GM12878 (cell line): Measurements from ENCODE around the gene RCE1.

Experiments
- ATF3 ChIP-seq: IDR thresholded peaks from 2 replicates; pipeline ENCODE4 v1.6.1; 2011; ENCODE audit warnings: low read depth, mild to moderate bottlenecking, low read length, moderate library complexity, borderline replicate concordance; ENCODE audit errors: extremely low read depth
- CTCF ChIP-seq, 3 experiments: IDR thresholded peaks in 2 of 3; conservative IDR thresholded peaks in 1 of 3; 2 replicates each; pipeline ENCODE4 v1.5.1; 2011; ENCODE audit warnings: low read depth in 3 of 3, low read length in 3 of 3, mild to moderate bottlenecking in 3 of 3, control low read depth in 2 of 3, moderate library complexity in 2 of 3, inconsistent platforms in 1 of 3, mixed read lengths in 1 of 3; ENCODE audit not compliant: control insufficient read depth in 2 of 3, insufficient read depth in 1 of 3; ENCODE audit errors: extremely low read depth in 1 of 3
- EP300 ChIP-seq, 2 experiments: fragments of 150-350 bp in 1 of 2; IDR thresholded peaks; 2 replicates each; pipeline ENCODE4 v1.6.1; 2011 to 2012; ENCODE audit warnings: low read depth in 2 of 2, low read length in 2 of 2, borderline replicate concordance in 1 of 2, improper control_type of control experiment in 1 of 2, inconsistent platforms in 1 of 2; ENCODE audit not compliant: control insufficient read depth in 1 of 2
- HCFC1 ChIP-seq: fragments of 150-350 bp; IDR thresholded peaks from 2 replicates; pipeline ENCODE4 v1.6.1; 2014; ENCODE audit warnings: low read length

- no peak for TF ChIP-seq ATF3
- no peak for TF ChIP-seq HCFC1
- no peak for TF ChIP-seq CTCF (IDR thresholded peaks at IDR 0.05 in 2 of 3, conservative IDR thresholded peaks at IDR 0.05 in 1 of 3; ENCODE audit: control insufficient read depth in 2 of 3, extremely low read depth in 1 of 3, insufficient read depth in 1 of 3, low read depth in 3 of 3, low read length in 3 of 3)
- TF ChIP-seq EP300 (IDR thresholded peaks at IDR 0.05; ENCODE audit: borderline replicate concordance in 1 of 2, control insufficient read depth in 1 of 2, low read depth in 2 of 2, low read length in 2 of 2): no peak
These were observed 41.2 kb downstream of the RCE1 start for GRCh38 chr11:66884443-66884842.
